ENCODE data around the gene ACTRT2. TPM values are rescaled to one million over a fixed set of nuclear protein-coding genes. Genes with fewer than 3 reads are reported as not detected.

ACTRT2 gene
- total and polyA plus RNA-seq, 12 donors: not detected

DNA sequence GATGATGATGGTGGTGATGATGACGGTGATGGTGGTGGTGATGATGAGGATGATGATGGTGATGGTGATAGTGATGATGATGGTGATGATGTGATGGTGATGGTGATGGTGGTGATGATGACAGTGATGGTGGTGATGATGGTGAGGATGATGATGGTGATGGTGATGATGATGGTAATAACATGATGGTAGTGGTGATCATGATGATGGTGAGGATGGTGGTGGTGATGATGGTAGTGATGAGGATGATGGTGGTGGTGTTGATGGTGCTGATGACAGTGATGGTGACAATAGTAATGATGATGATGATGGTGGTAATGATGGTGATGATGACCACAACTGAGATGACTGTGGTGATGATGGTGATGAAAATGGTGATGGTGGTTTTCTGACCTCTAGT lies 4.9 kb downstream of the ACTRT2 start:
- no peak overlapping the region for H3K4me3 ChIP-seq
- intact Hi-C loops (cut with DNase I): no loop called here
- H3K9me3 ChIP-seq (replicated peaks in 1 of 3): no peaks in the 10 kb centered on the region
- H3K27me3 ChIP-seq: peaks cover 19% of the 10 kb centered on the region
- H3K27ac ChIP-seq: no peak overlapping the region
- no peaks in the 10 kb centered on the region for H3K36me3 ChIP-seq (replicated peaks in 1 of 2)
- DNase-seq: no peak
- TF ChIP-seq POLR2A (IDR thresholded peaks at IDR 0.05): no peak
- WGBS, 4 donors: 86 to 97% (median 92%) methylated on average over 1 of the region's 1 CpG
- H3K4me1 ChIP-seq (replicated peaks in 1 of 2): no peaks in the 10 kb centered on the region

DNA sequence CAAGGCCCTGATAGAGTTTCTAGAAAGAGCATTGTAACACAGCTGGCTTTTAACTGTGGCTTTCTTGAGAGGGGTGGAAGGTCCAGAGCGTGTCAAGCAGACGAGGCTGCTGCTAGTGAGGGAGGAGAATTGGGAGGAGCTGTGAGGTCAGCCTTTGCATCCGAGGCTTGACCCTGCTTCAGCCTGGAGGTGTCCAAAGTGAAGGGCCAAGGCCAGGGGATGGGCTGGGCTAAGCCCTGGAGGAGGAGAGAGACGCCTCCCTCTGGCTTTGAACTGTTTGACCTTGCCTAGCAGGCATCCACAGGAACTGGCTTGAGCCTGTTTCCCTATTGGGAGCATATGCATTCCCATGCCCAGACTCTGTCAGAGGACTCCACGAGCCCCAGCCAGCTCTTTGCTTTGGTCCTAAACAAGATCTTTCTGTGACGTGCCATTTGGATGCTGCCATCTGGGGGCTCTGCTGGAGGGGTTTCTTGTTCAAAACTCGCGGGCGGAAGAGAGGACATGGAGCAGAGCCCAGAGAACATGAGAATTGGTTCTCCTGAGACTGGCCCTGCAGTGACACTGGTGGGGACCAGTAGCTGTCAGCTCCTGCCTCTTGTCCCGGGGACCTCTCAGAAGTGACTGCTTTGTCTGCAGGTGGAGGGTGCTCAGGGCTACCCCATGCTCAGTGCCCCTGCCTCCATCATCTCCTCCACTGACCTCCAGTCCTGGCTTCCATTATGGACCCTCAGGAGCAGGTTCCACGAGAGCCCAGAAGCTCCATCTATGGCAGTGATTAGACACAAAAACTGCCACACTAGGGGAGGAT lies 5.5 kb downstream of the ACTRT2 start:
- no peak for DNase-seq
- peaks cover 19% of the 10 kb centered on the region for H3K27me3 ChIP-seq
- TF ChIP-seq POLR2A (IDR thresholded peaks at IDR 0.05): no peak
- no peaks in the 10 kb centered on the region for H3K9me3 ChIP-seq (replicated peaks in 1 of 3)
- H3K4me3 ChIP-seq: no peak overlapping the region
- H3K36me3 ChIP-seq (replicated peaks in 1 of 2): no peaks in the 10 kb centered on the region
- H3K27ac ChIP-seq: no peak overlapping the region
- no peaks in the 10 kb centered on the region for H3K4me1 ChIP-seq (replicated peaks in 1 of 2)
- intact Hi-C loops (cut with DNase I): no loop called here
- WGBS, 4 donors: 69 to 75% (median 72%) methylated on average over 9 to 11 of the region's 11 CpGs

DNA sequence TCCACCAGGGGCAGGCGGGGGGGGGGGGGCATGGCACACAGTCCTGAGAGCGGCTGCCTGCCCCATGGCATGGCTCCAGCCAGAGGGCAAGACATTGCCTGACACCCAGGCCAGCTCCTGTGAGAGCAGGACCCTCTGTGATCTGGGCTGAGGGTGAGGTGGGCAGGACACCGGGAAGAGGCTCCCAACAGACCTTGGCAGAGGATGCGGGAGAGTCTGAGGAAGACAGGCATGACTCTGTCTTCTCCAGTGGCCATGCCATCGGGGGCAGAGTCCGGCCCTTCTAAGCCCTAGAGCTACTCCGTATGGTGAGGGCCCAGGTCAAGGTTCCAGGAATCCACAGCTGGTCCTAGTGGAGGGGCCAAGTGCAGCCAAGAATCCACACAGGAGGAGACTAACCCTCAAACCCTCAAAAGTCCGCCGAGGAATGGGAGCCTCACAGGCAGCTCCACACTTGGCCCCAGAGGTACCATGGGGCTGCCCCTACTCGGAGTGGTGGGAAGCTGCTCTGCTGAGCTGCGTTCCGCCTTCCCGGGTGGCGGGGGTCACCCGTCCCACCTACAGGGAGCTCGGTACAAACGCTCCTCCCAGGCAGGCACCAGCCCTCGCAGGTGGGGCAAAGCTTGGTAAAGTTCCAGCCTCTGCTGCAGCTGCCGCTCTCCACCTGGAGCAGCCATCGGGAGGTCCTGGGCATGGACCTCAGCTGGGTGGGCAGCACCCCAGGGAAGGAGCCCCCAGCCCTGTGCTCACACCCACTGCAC lies 6.5 kb downstream of the ACTRT2 start:
- no peak overlapping the region for H3K27ac ChIP-seq
- intact Hi-C loops (cut with DNase I): no loop called here
- no peak for DNase-seq
- 56 to 92% (median 84%) methylated on average over 2 to 20 of the region's 20 CpGs for WGBS, 4 donors
- no peak overlapping the region for H3K4me3 ChIP-seq
- H3K27me3 ChIP-seq: peaks cover 19% of the 10 kb centered on the region
- no peaks in the 10 kb centered on the region for H3K36me3 ChIP-seq (replicated peaks in 1 of 2)
- no peaks in the 10 kb centered on the region for H3K9me3 ChIP-seq (replicated peaks in 1 of 3)
- H3K4me1 ChIP-seq (replicated peaks in 1 of 2): no peaks in the 10 kb centered on the region
- TF ChIP-seq, protein P1, sequence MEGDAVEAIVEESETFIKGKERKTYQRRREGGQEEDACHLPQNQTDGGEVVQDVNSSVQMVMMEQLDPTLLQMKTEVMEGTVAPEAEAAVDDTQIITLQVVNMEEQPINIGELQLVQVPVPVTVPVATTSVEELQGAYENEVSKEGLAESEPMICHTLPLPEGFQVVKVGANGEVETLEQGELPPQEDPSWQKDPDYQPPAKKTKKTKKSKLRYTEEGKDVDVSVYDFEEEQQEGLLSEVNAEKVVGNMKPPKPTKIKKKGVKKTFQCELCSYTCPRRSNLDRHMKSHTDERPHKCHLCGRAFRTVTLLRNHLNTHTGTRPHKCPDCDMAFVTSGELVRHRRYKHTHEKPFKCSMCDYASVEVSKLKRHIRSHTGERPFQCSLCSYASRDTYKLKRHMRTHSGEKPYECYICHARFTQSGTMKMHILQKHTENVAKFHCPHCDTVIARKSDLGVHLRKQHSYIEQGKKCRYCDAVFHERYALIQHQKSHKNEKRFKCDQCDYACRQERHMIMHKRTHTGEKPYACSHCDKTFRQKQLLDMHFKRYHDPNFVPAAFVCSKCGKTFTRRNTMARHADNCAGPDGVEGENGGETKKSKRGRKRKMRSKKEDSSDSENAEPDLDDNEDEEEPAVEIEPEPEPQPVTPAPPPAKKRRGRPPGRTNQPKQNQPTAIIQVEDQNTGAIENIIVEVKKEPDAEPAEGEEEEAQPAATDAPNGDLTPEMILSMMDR (IDR thresholded peaks at IDR 0.05): no peak
- no peak for TF ChIP-seq POLR2A (IDR thresholded peaks at IDR 0.05)

DNA sequence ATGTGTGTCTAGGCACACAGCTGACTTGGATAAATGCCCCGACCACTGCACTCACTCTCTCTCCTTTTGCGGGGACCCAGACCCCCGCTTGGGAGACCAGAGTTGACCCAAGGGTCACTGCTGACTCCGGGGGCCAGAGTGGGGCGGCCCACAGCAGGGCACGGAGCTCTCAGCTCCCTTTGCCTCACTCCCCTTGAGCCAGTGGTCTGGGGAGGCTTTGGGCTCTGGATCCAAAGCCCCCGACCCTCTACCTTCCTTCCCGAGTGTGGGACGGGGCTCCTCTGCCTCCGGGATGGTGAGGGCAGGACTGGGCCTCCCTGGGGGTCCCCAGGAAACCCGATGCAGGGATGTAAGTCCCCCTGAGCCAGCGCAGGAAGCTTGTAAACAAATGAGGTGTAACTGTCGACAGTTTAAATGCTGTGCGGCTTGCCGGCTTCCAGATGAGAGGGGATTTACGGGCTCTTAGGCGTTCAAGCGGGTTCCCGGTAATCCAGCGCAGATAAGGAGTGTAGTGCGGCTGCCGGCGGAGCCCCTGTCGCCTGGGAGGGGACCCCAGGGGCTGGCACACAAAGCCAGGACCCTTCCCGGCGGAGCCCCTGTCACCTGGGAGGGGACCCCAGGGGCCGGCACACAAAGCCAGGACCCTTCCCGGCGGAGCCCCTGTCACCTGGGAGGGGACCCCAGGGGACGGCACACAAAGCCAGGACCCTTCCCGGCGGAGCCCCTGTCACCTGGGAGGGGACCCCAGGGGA lies 7.4 kb downstream of the ACTRT2 start:
- 27 to 62% (median 31%) methylated on average over 8 to 32 of the region's 32 CpGs for WGBS, 4 donors
- no peak overlapping the region for H3K27ac ChIP-seq
- H3K4me1 ChIP-seq (replicated peaks in 1 of 2): no peaks in the 10 kb centered on the region
- no peaks in the 10 kb centered on the region for H3K36me3 ChIP-seq (replicated peaks in 1 of 2)
- peaks cover 19% of the 10 kb centered on the region for H3K27me3 ChIP-seq
- no peak for DNase-seq
- TF ChIP-seq, protein P1 (IDR thresholded peaks at IDR 0.05): no peak
- TF ChIP-seq POLR2A (IDR thresholded peaks at IDR 0.05): no peak
- H3K9me3 ChIP-seq (replicated peaks in 1 of 3): no peaks in the 10 kb centered on the region
- intact Hi-C loops (cut with DNase I): no loop called here
- H3K4me3 ChIP-seq: no peak overlapping the region

DNA sequence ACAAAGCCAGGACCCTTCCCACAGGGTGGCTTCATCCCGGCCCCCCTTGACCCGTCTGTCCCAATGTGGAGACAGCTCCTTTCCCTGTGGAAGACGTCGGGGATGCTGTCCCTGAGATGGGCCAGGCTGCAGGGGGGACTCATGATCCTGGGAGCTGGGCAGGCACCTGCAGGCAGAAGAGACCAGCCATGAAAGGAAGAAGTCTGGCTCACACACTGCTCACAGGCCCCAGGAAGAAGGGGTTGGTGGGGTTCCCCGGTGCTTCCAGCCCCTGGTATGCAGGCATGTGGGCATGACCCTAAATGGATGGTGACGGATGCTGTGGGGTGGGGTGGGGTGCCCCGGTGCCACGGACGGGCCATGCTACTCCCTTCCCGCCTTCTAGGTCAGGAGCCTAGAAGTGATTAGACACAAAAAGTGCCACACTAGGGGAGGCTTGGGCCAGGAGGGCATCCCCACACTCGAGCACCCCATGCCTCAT lies 8.3 kb downstream of the ACTRT2 start:
- intact Hi-C loops (cut with DNase I): no loop called here
- TF ChIP-seq, protein P1 (IDR thresholded peaks at IDR 0.05): no peak
- no peak for TF ChIP-seq POLR2A (IDR thresholded peaks at IDR 0.05)

More for the DNA sequence above, 8.3 kb downstream of the ACTRT2 start:
- DNase-seq: no peak
- H3K4me1 ChIP-seq (replicated peaks in 1 of 2): no peaks in the 10 kb centered on the region
- H3K4me3 ChIP-seq: no peak overlapping the region
- H3K27ac ChIP-seq: no peak overlapping the region
- no peaks in the 10 kb centered on the region for H3K36me3 ChIP-seq (replicated peaks in 1 of 2)
- H3K27me3 ChIP-seq: peaks cover 19% of the 10 kb centered on the region
- WGBS, 4 donors: 64 to 83% (median 75%) methylated on average over 8 to 11 of the region's 11 CpGs
- H3K9me3 ChIP-seq (replicated peaks in 1 of 3): no peaks in the 10 kb centered on the region

Measured in adrenal gland (tissue), 12 donors.